GM21381 (cell line): ENCODE measurements around the gene PAX8.
"Not testable (repeated sequence)": the region's sequence is repeated elsewhere in the genome, so short reads cannot be mapped to it uniquely, and the experiment has no call there.

Experiments
- ATAC-seq: cut with Tn5 transposase; IDR thresholded peaks from one replicate; pipeline ENCODE4 v1.9.1; 2021; ENCODE audit warnings: mild to moderate bottlenecking, moderate library complexity; ENCODE audit not compliant: unreplicated experiment

The PAX8 gene

DNA sequence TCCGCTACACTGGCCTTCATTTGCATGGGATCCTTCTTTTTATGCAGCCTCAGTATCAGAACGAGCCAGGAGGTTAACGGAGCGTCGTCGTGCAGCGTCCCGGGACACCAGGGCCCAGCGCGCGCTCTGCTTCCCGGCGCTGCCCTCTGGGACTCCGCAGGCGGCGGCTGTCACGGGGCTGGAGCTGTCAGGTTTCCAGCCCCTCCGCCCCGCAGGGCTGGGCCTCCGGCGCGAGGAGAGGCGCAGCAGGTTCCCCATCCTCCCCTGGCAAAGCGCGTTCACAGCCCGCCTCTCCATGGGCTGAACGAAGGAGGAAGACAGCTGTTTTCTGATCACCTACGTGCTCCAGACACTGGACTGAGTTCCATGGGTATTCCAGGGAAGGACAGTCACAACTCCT is 12.5 kb upstream of the PAX8 start:
- ATAC-seq, result no peak

DNA sequence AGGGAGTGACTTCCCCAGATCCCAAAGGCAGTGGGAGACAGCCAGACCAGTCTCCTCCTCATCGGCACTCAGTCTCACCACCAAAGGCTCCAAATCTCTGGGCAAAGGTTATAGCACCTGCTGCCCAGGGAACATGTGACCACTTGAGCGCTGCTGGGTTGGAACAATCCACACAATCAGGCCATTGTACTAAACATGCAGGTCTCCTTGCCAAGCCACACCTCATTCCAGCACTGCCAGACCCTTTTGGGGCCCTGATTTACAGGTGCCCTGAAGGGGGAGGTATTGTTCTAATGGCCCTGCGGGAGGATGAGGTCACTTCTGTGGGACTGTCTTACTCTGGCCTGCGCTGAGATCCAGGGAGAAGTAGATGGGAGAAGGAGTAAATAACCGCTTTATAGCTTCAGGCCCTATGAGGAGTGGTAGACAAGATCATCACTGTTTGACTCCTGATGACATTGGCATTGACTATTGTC is 10.0 kb upstream of the PAX8 start:
- ATAC-seq, result not testable (repeated sequence)

DNA sequence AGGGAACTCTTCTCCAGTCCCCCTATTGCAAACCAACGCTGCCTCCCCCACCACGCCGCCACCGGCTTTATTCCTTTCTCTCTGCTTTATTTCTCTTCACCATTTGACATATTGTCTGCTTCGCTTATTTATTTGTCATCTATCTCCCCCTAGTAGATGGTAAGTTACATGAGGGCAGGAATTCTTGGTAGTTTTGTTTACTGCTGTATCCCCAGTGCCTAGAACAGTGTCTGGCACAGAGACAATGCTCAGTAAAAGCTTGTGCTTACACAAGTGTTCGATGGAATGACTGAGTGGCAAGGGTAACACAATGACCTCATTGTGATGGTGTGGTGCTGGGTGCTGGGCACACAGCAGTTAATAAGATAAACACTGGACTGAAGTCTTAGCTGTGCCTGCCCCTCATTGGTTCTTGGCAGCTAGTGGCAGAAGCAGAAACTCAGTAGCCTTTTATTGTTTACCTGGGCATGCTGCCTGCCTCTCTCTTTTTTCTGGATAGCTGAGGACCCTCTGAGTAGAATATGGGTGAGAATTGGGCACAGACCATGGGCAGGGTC is 9.5 kb upstream of the PAX8 start:
- ATAC-seq, result not testable (repeated sequence)

DNA sequence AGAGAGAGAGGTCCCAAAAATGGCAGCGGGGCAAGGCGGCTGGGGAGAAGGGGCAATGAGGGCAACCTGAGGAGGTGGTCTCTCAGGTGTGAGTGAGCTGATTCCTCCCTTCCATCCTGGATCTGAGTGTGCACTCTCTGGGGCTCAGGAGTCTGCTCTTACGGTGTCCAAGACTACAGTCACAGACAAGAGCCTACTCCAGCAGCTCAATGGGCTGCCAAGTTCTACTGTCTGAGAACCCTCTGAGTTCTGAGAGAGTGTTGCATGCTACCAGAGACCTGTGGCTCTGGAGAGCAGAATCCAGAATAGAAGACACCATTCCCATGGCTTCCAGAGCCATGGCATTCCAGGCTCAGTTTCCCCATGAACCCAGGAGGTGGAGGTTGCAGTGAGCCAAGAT is 7.1 kb upstream of the PAX8 start:
- ATAC-seq, result no peak

DNA sequence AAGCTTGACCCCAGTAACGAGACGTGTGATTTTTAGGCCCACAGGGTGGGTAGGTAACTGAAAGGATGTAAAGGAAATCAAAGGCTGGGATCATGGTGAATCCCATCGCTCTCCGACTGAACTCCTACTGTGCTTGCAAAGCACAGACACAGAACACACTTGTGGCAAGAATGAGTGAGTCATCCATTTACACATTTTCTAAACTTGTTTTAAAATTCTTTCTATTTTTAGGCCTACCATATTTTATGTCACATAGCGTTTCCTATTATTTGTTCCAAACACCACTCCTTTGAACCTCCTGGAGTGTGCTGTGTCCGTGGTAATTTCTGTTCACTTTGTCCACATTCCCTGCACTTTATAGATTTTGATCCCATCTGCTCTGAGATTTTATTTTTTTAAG is 6.3 kb upstream of the PAX8 start:
- ATAC-seq, result not testable (repeated sequence)

DNA sequence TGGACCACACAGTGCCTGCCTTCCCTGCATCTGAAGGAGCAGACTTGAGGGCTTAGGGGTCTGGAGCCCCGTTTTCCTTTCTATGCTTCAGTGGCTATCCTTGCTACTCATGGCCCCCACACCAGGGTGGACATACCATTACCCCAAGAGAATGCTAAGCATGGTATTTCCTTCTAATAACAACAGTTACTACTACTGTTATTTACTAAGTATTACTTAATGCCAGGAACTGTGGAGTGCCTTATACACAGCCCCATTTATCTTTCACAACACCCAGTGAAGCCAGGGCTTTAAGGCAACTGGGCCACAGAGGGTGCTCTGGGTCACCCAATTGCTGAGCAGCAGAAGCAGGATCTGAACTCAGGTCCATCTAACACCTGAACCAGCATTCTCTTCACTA is 5.8 kb upstream of the PAX8 start:
- ATAC-seq, result no peak

DNA sequence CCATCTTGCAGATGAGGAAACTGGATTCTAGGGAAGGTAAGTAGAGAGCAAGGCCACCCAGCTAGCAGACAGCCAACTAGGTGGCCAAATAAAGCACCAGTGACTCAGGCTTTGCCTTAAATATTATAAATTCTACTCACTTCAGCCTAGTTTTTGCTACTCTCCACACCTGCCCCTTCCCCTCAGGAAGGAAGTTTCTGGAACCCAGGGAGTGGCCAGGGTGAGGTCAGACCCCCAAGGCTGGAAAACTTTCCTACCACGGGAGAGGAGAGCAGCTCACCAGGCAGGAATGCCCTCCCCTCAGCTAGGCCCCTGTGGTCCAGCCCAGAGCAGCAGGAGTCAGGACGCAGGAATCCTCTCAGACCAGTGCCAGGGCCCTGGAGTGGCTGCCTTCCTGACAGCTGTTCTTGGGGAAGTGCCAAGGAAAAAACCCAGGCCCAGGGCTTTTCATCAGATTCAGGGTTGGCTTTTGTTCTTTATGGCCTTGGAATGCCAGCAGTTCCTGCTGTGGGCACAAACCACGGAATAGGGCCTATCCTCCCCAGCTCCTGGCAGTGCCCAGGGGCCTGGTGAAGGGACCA is 5.1 kb upstream of the PAX8 start:
- no peak for ATAC-seq

DNA sequence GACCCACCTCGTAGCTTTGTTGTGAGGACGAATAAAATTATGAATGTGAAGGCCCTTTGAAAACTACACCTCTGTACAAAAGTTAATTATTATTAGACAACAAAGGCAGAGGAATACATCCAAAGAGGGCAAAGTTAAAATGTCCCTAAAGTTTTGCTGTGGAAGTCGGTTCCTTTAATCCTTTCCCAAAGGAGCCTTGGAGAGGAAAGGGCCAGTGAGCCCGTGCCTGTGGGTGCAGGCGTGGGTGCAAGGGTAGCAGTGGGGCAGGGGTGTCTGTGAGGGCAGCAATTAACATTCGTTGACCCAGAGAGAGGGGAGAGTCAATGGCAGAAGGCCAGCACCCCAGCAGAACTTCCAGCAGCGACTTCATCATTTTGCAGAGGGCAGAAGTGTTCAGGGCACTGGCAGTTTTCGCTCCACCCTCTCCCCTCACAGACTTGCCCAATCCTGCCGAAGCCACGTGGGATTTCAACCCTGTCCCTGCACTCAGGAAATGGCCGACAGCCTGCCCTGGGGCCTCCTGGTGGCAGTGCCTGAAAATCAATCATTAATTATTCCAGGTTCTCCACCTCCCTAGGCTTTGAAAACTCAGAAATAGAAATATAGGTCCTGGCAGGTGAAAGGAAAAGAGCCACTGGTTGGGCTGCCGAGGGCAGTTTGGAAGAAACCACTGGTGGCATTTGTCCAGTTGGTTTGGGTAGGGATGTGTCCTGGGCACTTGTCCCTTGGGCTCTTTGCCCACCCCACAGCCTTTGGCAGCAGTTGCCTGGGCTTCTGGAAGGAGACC is 4.2 kb upstream of the PAX8 start:
- no peak for ATAC-seq

DNA sequence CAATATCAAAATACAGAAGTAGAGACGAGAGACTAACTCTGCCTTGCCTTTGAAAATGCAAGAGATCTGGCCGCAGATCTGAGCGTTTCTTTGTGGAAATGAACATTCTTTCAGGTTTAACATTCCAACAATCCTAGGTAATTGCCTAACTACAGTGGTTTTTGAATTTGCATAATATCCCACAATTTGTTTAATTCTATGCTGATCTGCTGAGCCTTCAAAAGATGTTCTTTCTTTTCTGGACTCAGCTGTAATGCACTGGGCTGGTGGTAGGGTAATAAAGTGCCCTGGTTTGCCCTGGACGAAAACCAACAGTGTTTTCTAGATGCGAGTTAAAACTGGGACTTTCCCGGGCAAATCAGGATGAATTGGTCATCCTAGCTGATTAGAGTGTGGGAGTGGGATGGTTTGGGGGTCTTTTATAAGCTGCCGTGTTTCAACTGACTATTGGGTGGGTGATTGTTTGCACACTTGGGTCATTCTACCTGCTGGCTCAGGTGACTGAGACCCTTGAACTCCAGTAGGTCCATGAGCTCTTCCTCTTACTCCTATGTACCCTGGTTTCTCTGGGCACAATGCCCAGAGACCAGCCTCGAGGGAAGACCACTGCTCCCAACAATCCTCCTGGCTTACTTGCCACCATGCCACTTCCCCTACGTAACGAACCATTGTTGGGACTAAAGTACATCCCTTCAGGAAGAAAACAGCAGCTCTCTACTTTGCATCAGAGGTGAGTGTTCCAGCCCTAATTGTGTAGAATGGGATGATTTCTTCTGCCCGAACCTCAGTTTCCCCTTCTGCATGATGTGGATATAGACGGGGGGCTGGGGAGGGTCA is 3.4 kb upstream of the PAX8 start:
- no peak for ATAC-seq

DNA sequence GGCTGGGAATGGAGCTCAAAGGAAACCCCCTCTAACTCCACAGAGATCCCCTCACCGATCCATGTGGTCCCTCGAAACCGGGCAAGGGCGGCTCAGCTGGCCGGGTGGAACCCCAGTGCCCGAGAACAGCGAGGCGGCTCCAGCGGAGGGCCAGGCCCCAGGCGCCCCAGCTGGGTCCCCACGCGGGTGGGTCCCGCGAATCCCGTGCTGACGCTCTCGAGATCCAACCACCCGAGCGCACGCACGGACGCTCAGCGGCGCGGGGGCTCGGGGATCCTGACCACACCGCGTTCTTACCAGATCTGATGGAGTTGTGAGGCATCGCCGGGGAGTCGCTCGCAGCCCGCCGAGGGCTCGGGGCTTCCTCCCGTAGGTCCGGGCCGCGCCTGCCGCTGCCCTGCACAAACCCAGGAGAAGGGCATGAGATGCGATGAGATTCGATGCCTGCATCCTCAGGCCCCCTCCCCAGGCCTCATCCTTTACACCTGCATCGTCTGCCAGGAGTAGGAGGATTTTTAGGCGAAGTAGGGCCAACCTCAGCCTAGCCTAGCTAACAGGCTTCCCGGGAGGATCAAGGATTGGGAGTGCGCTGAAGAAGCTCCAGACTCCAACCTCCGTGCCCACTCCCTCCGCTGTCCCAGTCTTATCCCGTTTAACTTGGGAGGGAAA is 514 bp downstream of the PAX8 start:
- ATAC-seq, result no peak

DNA sequence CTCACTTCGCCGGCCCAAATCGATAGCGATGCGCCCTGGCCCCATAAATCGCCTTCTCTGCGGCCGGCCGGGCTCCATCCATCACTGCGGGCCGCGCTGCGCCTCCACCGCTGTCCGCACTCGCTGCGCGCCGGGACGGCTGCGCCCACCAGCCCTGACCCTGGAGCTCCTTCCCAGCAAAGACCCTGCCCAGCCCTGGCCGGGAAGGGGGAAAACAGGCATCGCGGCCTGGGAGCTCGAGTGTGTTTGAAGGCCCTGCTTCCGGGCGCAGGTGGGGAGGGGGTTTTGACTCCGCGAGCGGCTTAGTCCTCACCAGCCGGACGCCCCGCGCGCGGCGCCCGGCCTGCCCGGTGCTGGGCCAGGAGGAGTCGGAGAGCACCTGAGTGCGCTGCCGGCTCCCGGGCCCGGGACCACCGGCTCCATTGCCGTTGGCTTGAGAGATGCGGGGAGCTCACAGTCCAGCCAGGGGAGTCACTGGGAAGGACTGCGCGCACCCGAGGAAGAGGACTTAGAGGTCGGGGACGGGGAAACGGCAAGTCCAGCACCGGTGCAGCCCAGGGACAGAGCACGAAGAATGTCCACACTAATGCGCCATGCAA is 1.1 kb downstream of the PAX8 start:
- no peak for ATAC-seq

DNA sequence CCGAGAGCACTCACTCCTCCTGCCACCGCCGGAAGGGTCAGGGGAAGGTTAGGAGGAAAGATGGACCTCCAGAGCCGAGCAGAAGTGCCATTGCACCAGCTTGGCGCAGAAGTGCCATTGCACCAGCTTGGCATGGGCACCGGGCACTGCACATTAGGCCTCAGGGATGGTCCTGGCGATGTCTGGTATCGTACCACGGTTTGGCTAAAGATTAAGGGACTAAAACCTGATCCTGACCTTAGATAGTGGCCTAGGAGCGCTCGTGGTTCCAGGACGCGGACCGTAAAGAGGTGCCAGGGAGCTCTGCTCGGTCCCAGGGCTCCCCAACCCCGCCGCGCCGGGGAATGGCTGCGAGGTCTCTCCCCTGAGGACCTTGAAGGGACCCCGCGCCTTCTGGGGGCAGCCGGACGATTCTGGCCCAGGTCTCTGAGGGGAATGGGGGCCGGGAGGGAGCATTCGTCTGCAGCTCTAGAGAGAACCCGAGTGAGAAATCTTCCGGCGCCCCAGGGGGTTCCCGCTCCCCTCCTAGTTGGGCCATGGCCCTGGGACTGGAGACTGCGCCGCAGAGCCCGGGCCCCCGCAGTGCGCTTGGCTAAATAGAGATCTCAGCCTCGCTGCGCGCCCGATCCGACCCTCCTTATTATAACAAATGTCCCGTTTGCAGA is 1.8 kb downstream of the PAX8 start:
- ATAC-seq, result no peak

DNA sequence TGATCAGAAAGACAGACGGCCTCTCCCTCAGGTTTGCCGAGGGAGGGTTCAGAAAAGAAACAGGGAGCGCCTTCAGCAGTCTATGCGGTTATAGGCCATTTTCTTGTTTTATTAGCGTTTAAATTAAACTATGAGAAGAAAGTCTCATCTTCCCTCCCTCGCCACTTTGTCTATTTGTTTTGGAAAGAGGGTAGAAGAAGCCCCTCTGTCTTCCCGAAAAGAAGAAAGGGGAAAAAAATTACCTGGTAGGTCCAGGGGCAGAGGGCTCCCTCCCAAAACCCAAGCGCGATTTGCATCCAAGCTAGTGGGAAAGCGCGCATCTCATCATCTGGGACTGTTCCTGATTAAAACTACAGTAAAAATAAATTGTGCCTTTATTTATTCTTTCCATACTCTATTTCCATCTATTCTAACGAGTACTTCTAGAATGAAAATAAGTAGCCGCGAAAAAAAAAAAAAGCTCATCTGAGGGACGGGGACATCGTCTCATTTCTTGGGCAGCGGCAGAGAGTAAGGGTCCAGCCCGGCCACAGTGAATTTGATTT is 2.4 kb downstream of the PAX8 start:
- no peak for ATAC-seq

DNA sequence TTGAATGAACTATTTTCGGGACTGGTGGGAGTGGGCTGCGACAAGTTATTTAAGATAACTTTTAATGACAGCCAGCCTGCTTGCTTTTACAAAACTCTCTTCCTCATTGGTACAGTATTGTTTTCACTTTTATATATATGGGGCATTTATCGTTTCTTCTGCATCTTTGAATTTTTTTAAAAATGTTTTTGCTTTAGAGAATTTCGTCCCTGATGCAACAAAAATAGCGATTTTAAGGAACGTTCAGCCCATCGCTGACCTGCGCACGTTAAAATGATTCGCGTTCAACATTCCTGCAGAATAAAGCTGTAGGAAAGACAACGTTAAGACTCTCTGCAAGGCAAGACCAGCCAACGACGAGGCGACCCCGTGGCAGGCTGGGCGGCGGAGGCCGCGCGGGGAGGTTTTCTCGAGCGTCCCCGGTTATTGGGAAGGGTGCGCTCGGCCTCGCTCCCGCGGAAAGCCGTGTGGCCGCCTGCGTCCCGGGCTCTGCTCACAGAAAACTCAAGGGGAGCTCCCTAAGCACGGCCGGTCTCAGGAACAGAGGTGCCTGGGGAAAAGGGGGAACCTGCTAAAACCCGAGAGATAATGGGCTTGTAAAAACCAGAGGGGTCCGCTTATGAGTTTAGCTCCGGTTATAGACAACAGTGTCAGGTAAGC is 3.0 kb downstream of the PAX8 start:
- no peak for ATAC-seq

DNA sequence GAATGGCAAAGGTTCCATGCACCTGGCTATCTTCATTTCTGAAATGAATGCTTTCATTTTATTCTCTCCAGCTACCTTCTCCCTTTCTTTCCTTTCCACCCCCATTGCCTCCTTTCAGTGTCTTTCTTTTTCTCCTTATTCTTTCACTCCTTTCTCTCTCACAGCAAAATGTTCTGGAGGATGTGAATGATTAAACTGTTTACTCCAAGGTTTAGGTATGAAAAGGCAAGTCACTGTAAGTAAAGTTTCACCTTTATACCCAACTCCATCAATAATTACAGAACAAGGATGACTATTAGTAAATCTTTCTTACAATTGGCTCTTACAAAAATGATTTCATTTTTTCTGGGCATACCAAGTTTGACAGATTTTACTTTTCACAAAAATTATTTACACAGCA is 4.3 kb downstream of the PAX8 start:
- ATAC-seq, result no peak

DNA sequence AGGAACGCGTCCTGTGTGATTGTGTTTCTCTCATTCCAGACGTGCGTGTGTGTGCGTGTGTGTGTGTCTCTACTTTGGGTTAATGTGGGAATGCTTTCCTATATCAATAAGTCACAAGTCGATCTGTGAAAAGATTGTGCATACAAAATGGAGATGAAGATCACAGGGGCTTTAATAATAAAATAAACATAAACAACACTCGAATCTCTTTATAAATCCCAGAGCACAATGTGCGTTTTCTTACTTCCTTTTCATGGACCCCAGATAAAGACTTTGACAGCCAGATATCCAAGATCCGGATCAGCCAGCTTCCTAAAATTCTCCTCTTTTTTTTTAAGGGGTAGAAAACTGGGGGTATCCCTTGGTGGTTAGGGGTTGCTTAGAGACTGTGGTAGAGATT is 4.7 kb downstream of the PAX8 start:
- no peak for ATAC-seq

DNA sequence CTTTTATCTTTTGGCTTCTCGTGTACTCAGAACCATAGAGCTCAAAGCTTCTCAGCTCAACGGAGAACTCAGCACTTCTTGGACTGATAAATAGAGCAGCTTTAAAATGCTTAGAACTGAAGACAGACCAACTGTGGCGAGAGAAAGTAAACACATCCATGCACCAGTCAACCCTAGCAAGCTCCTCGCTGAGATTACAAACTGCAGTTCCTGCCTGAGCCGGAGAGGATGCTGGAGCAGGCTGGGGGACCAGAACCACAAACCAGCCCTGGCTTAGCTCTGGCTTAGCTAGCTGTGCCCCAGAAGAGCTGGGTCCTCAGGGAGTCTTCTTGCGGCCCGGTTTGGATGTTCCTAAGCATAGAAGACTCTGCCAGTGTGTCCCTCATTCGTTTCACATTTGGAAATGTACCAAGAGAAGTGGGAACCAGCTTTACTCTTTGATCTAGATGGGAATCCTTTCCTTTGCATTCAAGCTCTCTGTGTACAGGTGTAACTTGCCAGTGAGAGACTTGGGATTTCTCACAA is 5.6 kb downstream of the PAX8 start:
- no peak for ATAC-seq

DNA sequence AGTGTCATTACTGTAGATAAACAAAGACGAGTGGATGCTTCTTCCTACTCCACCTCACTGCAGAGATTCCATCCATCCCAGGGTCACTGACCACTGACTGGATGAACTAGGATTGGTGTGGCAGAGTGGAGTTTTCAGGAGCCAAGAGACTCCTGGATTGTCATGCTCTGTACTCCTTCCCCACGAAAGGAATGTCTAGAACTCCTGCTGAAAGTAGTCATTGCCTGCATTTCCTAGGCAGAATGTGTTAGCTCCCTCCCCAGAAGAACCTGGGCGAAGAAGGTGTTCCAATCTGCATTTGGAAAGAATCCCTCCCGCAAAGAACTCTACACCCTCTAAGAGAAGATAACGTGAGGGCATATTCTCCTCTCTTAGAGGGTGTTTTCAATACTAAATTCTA is 6.2 kb downstream of the PAX8 start:
- ATAC-seq, result no peak
